Pancreas (tissue), 10 donors: ENCODE data around the gene COX18. TPM values are rescaled to one million over a fixed set of nuclear protein-coding genes. Genes with fewer than 3 reads are reported as not detected.

Source experiments
- ATAC-seq, 4 donors: fragments of 200-7000 bp; cut with Tn5 transposase; one replicate each; pipeline versions ENCODE4 v1.8.0 to v1.9.1; 2020; ENCODE audit warnings: mild to moderate bottlenecking in 4 of 4, moderate library complexity in 4 of 4
- DNase-seq, 6 donors: peaks; one replicate each; pipeline ENCODE4 v3.0.0-alpha.2; 2020
- FAIRE-seq: peaks from 2 replicates; lab custom pipeline; 2012; peaks lifted over from hg19 to GRCh38; lab: Jason Lieb, UNC
- H3K27ac ChIP-seq, 4 donors: fragments of 200-600 bp; sonication (generic); 1 replicate in 3 of 4; 2 replicates in 1 of 4; pipeline versions ENCODE4 v1.5.0 to v1.8.0; 2020
- H3K27me3 ChIP-seq, 4 donors: fragments of 200-600 bp; one replicate each; pipeline ENCODE4 v1.8.0; 2021
- H3K36me3 ChIP-seq, 3 donors: fragments of 200-600 bp; sonication (generic) in 1 of 3; one replicate each; pipeline versions ENCODE4 v1.5.0 to v1.8.0; 2020 to 2021
- H3K4me1 ChIP-seq, 3 donors: fragments of 200-600 bp; one replicate each; pipeline ENCODE4 v1.8.0; 2021
- H3K4me3 ChIP-seq, 4 donors: fragments of 200-600 bp; sonication (generic) in 2 of 4; one replicate each; pipeline versions ENCODE4 v1.5.0 to v1.8.0; 2020 to 2021
- H3K9me3 ChIP-seq, 4 donors: fragments of 200-600 bp; one replicate each; pipeline ENCODE4 v1.8.0; 2021
- CTCF ChIP-seq, 4 donors: fragments of 200-600 bp; sonication (generic) in 3 of 4; IDR thresholded peaks; one replicate each; pipeline versions ENCODE4 v1.5.0 to v1.8.0; 2021; ENCODE audit warnings: antibody characterized with exemption in 4 of 4
- WGBS, 2 donors: extraction: QIAGEN DNeasy Blood & Tissue Kit; methylation state at CpG; one replicate each; pipeline ENCODE4 v1.1.7; 2013; 5-methylcytosine and 5-hydroxymethylcytosine counted together
- intact Hi-C, 3 donors: fragments of 100-400 bp; cut with DNase I; formaldehyde crosslinking; loops; one replicate each; pipeline versions ENCODE4 v1.11.1 to v1.14.2; 2022
- polyA plus RNA-seq, 2 donors: library from polyadenylated mRNA; stranded (reverse); fragments of 200-250 nt; gene quantifications; one replicate each; pipeline ENCODE4 v1.2.3, GENCODE V29; 2013
- total RNA-seq, 6 donors: library from RNA; stranded (reverse); fragmentation: NEBNext Ultra II Directional in 4 of 6; extraction: Animal tissue kit (Norgen Biotek cat#: 25700) in 4 of 6; gene quantifications; one replicate each; pipeline versions ENCODE4 v1.2.1 to v1.2.4, GENCODE V29; 2021 to 2023
- donor health status: healthy with polysubstance abuse.
- donor health status: DM: no; HTN: no; CAD: no; lungs with moderate emphysema.
- donor health status: DM: no; HTN: no; CAD: no.
- donor health status: control.
- donor health status: control.
- donor health status: Bipolar disorder and iron deficiency.
- donor health status: DM: yes; HTN: yes; CAD: no.
- donor health status: DM: no; HTN: no; CAD: no.
- donor health status: DM: no; HTN: no; CAD: no.
- donor health status: DM: yes; HTN: yes; CAD: no.

COX18 gene
- total and polyA plus RNA-seq, 8 donors, result 4.7 to 9.6 (median 6.7) TPM

- Histone ChIP-seq H3K27ac (no peak overlapping the region), H3K4me3 (no peak overlapping the region), H3K27me3 (no peaks in the 10 kb centered on the region), H3K4me1 (no peaks in the 10 kb centered on the region), H3K9me3 (no peaks in the 10 kb centered on the region), H3K36me3 (peaks cover 0 to 37% (median 1%) of the 10 kb centered on the region in 3 donors)
- WGBS, 2 donors, result 94 to 97% methylated on average over 6 to 7 of the region's 7 CpGs
- no peak for ATAC-seq
- TF ChIP-seq CTCF (IDR thresholded peaks at IDR 0.05), result no peak
- no peak for FAIRE-seq
- no peak for DNase-seq
- intact Hi-C loops, result no loop called here
Observed at GRCh38 chr4:73099143-73099542, 29.6 kb upstream of the COX18 start.

GRCh38 chr4:73098713-73099112 lies 29.2 kb upstream of the COX18 start:
- Histone ChIP-seq H3K4me1 (no peaks in the 10 kb centered on the region), H3K27me3 (no peaks in the 10 kb centered on the region), H3K4me3 (no peak overlapping the region), H3K9me3 (no peaks in the 10 kb centered on the region), H3K27ac (no peak overlapping the region), H3K36me3 (peaks cover 0 to 34% (median 6%) of the 10 kb centered on the region in 3 donors)
- FAIRE-seq (no peak), DNase-seq (no peak), ATAC-seq (no peak)
- intact Hi-C loops, result no loop called here
- TF ChIP-seq CTCF (IDR thresholded peaks at IDR 0.05), result no peak
- WGBS, 2 donors, result 84 to 89% methylated on average over 7 of the region's 7 CpGs

GRCh38 chr4:73098016-73098415 lies 28.5 kb upstream of the COX18 start:
- intact Hi-C loops, result no loop called here
- DNase-seq (no peak), FAIRE-seq (no peak), ATAC-seq (no peak)
- H3K4me3 ChIP-seq, result no peak overlapping the region
- no peak overlapping the region for H3K27ac ChIP-seq
- no peaks in the 10 kb centered on the region for H3K4me1 ChIP-seq
- H3K27me3 ChIP-seq, result no peaks in the 10 kb centered on the region
- 83 to 87% methylated on average over 4 of the region's 4 CpGs for WGBS, 2 donors
- no peak for TF ChIP-seq CTCF (IDR thresholded peaks at IDR 0.05)
- H3K9me3 ChIP-seq, result no peaks in the 10 kb centered on the region
- peaks cover 0 to 37% (median 7%) of the 10 kb centered on the region in 3 donors for H3K36me3 ChIP-seq

- no peak for TF ChIP-seq CTCF (IDR thresholded peaks at IDR 0.05)
- Histone ChIP-seq H3K4me1 (peaks cover 5 to 9% (median 8%) of the 10 kb centered on the region in 3 donors), H3K27ac (no peak overlapping the region), H3K27me3 (no peaks in the 10 kb centered on the region), H3K36me3 (peaks cover 0 to 34% (median 14%) of the 10 kb centered on the region in 3 donors), H3K9me3 (no peaks in the 10 kb centered on the region), H3K4me3 (no peak overlapping the region)
- WGBS, 2 donors, result 74 to 96% methylated on average over 1 of the region's 1 CpG
- ATAC-seq (no peak), DNase-seq (no peak), FAIRE-seq (no peak)
- intact Hi-C loops, result no loop called here
Observed at GRCh38 chr4:73092868-73093267, 23.4 kb upstream of the COX18 start.

- Histone ChIP-seq H3K27me3 (no peaks in the 10 kb centered on the region), H3K9me3 (no peaks in the 10 kb centered on the region), H3K36me3 (peaks cover 0 to 28% (median 14%) of the 10 kb centered on the region in 3 donors), H3K4me3 (no peak overlapping the region), H3K27ac (no peak overlapping the region), H3K4me1 (peaks cover 9 to 12% (median 10%) of the 10 kb centered on the region in 3 donors)
- FAIRE-seq, result no peak
- TF ChIP-seq CTCF (IDR thresholded peaks at IDR 0.05), result no peak
- no peak for DNase-seq
- intact Hi-C loops, result no loop called here
- WGBS, 2 donors, result 62 to 64% methylated on average over 1 of the region's 1 CpG
- ATAC-seq, result no peak
Observed at GRCh38 chr4:73090738-73091137, 21.2 kb upstream of the COX18 start.
